Fibroblast of skin of left biceps (primary cell): ENCODE results near the gene NTRK2.

Source experiments
- DNase-seq, 2 experiments: peaks; one replicate each; pipeline ENCODE4 v3.0.0-alpha.2; 2013; ENCODE audit warnings: low read depth in 2 of 2

Gene NTRK2

GRCh38 chr9:85020791-85021190 is 351.3 kb downstream of the NTRK2 start:
- no peak for DNase-seq

- no peak for DNase-seq
These were observed 352.2 kb downstream of the NTRK2 start for GRCh38 chr9:85021686-85022085.

- no peak for DNase-seq
These were observed 354.8 kb downstream of the NTRK2 start for GRCh38 chr9:85024374-85024773.

- DNase-seq: no peak
These were observed 356.1 kb downstream of the NTRK2 start for GRCh38 chr9:85025638-85026037.

GRCh38 chr9:85027870-85028269 is 358.3 kb downstream of the NTRK2 start:
- DNase-seq: no peak

GRCh38 chr9:85030316-85030715 is 360.8 kb downstream of the NTRK2 start:
- no peak for DNase-seq

GRCh38 chr9:85036496-85036895 is 367.0 kb downstream of the NTRK2 start:
- no peak for DNase-seq

GRCh38 chr9:85038061-85038460 is 368.5 kb downstream of the NTRK2 start:
- DNase-seq: no peak

- no peak for DNase-seq
These were observed 369.5 kb downstream of the NTRK2 start for GRCh38 chr9:85038824-85039608.

GRCh38 chr9:85040146-85040545 is 370.6 kb downstream of the NTRK2 start:
- DNase-seq: no peak

GRCh38 chr9:85040821-85041465 is 371.4 kb downstream of the NTRK2 start:
- no peak for DNase-seq

GRCh38 chr9:85041466-85042137 is 372.1 kb downstream of the NTRK2 start:
- no peak for DNase-seq

- no peak for DNase-seq
These were observed 373.6 kb downstream of the NTRK2 start for GRCh38 chr9:85042981-85043647.

GRCh38 chr9:85045271-85045670 is 375.7 kb downstream of the NTRK2 start:
- DNase-seq: no peak

- DNase-seq: no peak
These were observed 376.9 kb downstream of the NTRK2 start for GRCh38 chr9:85046475-85046874.

- DNase-seq: no peak
These were observed 383.8 kb downstream of the NTRK2 start for GRCh38 chr9:85053206-85053786.

- DNase-seq: no peak
These were observed 384.5 kb downstream of the NTRK2 start for GRCh38 chr9:85054017-85054416.

GRCh38 chr9:85055506-85056202 is 386.1 kb downstream of the NTRK2 start:
- DNase-seq: no peak

GRCh38 chr9:85056203-85056572 is 386.7 kb downstream of the NTRK2 start:
- no peak for DNase-seq

GRCh38 chr9:85061969-85062368 is 392.4 kb downstream of the NTRK2 start:
- DNase-seq: no peak

GRCh38 chr9:85062385-85063022 is 393.0 kb downstream of the NTRK2 start:
- DNase-seq: no peak
